GM19043 (cell line): ENCODE data around the gene WDCP.

Source experiments
- ATAC-seq: cut with Tn5 transposase; IDR thresholded peaks from one replicate; pipeline ENCODE4 v1.9.1; 2021; ENCODE audit warnings: low read depth; ENCODE audit not compliant: unreplicated experiment

Gene WDCP

GRCh38 chr2:24008672-24009366 is 38.4 kb downstream of the WDCP start:
- no peak for ATAC-seq

GRCh38 chr2:24007693-24008092 is 39.5 kb downstream of the WDCP start:
- no peak for ATAC-seq

- ATAC-seq: no peak
Measured at GRCh38 chr2:23994567-23994966, 52.6 kb downstream of the WDCP start.

GRCh38 chr2:23993736-23994269 is 53.4 kb downstream of the WDCP start:
- no peak for ATAC-seq

DNA sequence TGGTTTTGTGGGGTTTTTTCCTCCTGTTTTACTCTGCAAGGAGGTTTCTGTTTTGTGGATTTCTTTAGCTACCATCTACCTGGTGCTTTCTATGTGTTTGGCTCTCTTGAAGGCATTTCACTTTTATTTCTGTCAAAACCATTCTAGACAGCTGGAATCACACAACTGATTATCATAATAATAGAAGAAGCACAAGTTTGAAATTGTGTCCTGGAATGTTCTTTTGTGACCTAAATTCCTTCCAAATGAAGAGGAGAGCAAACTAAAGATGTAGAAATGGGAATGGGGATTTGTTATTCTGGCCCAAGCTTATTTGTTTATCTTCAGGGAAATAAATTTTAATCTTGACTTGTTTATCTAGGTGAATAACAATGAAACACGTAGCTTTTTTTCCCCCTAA is 54.3 kb downstream of the WDCP start:
- ATAC-seq: no peak

DNA sequence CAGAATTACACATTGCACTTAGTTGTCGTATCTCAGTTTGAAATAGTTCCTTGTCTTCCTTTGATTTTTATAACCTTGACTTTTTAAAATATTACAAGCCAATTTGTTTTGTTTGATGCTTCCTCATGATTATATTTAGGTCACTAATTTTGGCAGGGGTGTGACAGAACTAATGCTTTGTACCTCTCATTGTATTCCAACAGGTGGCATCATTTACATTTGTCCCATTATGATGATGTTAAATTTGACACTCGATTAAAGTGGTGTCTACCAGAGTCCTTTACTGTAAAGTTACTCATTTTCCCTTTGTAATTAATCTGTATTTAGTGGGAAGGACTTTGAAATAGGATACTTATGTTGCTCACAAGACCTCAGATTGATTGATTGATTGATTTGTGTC is 58.8 kb downstream of the WDCP start:
- ATAC-seq: no peak
